ENCODE results near the gene TMTC4.

DNA sequence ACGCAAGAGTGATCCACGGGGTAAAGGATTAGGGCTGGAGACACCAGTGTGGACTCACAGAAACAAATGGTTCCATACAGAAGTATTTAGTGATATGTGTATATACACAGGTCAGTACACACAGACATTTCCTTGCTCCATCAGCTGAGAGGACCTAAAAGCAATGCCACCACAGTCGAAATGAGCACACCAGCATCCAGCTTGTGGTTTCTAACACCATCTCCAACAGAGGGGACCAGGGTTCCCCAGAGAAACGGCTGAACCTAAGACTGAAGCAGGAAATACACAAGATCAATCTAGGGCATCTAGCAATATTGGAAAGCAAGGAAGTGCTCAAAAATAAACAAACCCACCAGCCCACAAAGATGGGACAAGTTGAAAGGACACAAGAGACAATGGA, 93.6 kb downstream of the TMTC4 start:
- TF ChIP-seq ZBTB8A (tag by site-specific recombination; IDR thresholded peaks at IDR 0.05), result no peak
- no peak for TF ChIP-seq ZNF311 (tag by site-specific recombination; IDR thresholded peaks at IDR 0.05; ENCODE audit: borderline replicate concordance)
- no peak for TF ChIP-seq ZNF133 (tag by site-specific recombination; IDR thresholded peaks at IDR 0.05)
- TF ChIP-seq, protein P1, sequence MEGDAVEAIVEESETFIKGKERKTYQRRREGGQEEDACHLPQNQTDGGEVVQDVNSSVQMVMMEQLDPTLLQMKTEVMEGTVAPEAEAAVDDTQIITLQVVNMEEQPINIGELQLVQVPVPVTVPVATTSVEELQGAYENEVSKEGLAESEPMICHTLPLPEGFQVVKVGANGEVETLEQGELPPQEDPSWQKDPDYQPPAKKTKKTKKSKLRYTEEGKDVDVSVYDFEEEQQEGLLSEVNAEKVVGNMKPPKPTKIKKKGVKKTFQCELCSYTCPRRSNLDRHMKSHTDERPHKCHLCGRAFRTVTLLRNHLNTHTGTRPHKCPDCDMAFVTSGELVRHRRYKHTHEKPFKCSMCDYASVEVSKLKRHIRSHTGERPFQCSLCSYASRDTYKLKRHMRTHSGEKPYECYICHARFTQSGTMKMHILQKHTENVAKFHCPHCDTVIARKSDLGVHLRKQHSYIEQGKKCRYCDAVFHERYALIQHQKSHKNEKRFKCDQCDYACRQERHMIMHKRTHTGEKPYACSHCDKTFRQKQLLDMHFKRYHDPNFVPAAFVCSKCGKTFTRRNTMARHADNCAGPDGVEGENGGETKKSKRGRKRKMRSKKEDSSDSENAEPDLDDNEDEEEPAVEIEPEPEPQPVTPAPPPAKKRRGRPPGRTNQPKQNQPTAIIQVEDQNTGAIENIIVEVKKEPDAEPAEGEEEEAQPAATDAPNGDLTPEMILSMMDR (tag by site-specific recombination; IDR thresholded peaks at IDR 0.05), result no peak
- no peak for TF ChIP-seq SP2 (tag by site-specific recombination; IDR thresholded peaks at IDR 0.05)
- TF ChIP-seq, protein P2, sequence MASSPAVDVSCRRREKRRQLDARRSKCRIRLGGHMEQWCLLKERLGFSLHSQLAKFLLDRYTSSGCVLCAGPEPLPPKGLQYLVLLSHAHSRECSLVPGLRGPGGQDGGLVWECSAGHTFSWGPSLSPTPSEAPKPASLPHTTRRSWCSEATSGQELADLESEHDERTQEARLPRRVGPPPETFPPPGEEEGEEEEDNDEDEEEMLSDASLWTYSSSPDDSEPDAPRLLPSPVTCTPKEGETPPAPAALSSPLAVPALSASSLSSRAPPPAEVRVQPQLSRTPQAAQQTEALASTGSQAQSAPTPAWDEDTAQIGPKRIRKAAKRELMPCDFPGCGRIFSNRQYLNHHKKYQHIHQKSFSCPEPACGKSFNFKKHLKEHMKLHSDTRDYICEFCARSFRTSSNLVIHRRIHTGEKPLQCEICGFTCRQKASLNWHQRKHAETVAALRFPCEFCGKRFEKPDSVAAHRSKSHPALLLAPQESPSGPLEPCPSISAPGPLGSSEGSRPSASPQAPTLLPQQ (tag by site-specific recombination; IDR thresholded peaks at IDR 0.05), result no peak
- TF ChIP-seq, protein P3, sequence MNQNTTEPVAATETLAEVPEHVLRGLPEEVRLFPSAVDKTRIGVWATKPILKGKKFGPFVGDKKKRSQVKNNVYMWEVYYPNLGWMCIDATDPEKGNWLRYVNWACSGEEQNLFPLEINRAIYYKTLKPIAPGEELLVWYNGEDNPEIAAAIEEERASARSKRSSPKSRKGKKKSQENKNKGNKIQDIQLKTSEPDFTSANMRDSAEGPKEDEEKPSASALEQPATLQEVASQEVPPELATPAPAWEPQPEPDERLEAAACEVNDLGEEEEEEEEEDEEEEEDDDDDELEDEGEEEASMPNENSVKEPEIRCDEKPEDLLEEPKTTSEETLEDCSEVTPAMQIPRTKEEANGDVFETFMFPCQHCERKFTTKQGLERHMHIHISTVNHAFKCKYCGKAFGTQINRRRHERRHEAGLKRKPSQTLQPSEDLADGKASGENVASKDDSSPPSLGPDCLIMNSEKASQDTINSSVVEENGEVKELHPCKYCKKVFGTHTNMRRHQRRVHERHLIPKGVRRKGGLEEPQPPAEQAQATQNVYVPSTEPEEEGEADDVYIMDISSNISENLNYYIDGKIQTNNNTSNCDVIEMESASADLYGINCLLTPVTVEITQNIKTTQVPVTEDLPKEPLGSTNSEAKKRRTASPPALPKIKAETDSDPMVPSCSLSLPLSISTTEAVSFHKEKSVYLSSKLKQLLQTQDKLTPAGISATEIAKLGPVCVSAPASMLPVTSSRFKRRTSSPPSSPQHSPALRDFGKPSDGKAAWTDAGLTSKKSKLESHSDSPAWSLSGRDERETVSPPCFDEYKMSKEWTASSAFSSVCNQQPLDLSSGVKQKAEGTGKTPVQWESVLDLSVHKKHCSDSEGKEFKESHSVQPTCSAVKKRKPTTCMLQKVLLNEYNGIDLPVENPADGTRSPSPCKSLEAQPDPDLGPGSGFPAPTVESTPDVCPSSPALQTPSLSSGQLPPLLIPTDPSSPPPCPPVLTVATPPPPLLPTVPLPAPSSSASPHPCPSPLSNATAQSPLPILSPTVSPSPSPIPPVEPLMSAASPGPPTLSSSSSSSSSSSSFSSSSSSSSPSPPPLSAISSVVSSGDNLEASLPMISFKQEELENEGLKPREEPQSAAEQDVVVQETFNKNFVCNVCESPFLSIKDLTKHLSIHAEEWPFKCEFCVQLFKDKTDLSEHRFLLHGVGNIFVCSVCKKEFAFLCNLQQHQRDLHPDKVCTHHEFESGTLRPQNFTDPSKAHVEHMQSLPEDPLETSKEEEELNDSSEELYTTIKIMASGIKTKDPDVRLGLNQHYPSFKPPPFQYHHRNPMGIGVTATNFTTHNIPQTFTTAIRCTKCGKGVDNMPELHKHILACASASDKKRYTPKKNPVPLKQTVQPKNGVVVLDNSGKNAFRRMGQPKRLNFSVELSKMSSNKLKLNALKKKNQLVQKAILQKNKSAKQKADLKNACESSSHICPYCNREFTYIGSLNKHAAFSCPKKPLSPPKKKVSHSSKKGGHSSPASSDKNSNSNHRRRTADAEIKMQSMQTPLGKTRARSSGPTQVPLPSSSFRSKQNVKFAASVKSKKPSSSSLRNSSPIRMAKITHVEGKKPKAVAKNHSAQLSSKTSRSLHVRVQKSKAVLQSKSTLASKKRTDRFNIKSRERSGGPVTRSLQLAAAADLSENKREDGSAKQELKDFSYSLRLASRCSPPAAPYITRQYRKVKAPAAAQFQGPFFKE (tag by site-specific recombination; IDR thresholded peaks at IDR 0.05; ENCODE audit: borderline replicate concordance), result no peak
- TF ChIP-seq BCL11B (tag by site-specific recombination; IDR thresholded peaks at IDR 0.05; ENCODE audit: low read depth), result no peak
- TF ChIP-seq, protein P4, sequence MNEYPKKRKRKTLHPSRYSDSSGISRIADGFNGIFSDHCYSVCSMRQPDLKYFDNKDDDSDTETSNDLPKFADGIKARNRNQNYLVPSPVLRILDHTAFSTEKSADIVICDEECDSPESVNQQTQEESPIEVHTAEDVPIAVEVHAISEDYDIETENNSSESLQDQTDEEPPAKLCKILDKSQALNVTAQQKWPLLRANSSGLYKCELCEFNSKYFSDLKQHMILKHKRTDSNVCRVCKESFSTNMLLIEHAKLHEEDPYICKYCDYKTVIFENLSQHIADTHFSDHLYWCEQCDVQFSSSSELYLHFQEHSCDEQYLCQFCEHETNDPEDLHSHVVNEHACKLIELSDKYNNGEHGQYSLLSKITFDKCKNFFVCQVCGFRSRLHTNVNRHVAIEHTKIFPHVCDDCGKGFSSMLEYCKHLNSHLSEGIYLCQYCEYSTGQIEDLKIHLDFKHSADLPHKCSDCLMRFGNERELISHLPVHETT (tag by site-specific recombination; IDR thresholded peaks at IDR 0.05), result no peak
